UCSD-AML1 (cell line): ENCODE data around the gene ATP6V0C.
A peak's percentile ranks its signal among the peaks of the same experiment; 100 is the strongest.
"Not testable (repeated sequence)": the region's sequence is repeated elsewhere in the genome, so short reads cannot be mapped to it uniquely, and the experiment has no call there.

Experiments
- DNase-seq: peaks from one replicate; lab custom pipeline; 2025; ENCODE audit not compliant: unreplicated experiment; lab: John Stamatoyannopoulos, UW

Gene ATP6V0C

DNA sequence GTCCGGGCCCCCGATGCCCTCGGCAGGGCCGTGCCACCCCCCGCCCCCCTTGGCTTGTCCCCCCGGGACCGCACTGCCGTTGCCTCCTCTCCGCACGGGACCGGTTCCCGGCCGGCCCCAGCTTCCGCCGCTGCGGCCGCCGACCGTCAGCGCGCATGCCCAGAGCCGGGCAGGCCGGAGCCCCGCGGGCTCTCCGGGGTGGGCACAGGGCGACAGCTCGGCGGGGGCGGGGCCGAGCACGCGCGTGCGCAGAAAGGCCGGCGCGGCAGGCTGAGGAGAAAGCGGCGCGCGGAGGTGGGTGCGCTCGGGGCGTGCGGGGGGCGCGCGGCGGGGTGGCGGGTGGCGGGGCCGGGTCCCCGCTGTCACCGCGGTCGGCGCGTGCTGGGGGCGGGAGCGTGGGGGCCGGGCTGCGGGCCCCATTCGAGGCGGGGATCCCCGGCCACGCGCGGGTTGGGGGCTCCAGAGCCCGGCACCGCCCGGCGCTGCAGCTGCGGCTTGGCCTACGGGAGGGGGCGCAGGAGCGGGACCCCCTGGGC, 38.8 kb upstream of the ATP6V0C start, which contains the start of gene TBC1D24:
Gene TBC1D24, plus strand, starts transcription at position 251 of the 536 bp plus-strand sequence. CDS start 21,022 bp downstream, outside the sequence.
- DNase-seq = peak; percentile 92

GRCh38 chr16:2475413-2476344, 38.1 kb upstream of the ATP6V0C start:
- DNase-seq = peak; percentile 47

GRCh38 chr16:2476345-2476720, 37.4 kb upstream of the ATP6V0C start:
- DNase-seq = no peak

- no peak for DNase-seq
These were observed 37.0 kb upstream of the ATP6V0C start for GRCh38 chr16:2476741-2477140.

GRCh38 chr16:2477327-2477726, 36.4 kb upstream of the ATP6V0C start:
- DNase-seq = no peak

- DNase-seq = no peak
These were observed 35.5 kb upstream of the ATP6V0C start for GRCh38 chr16:2478279-2478678.

- DNase-seq = not testable (repeated sequence)
These were observed 33.8 kb upstream of the ATP6V0C start for GRCh38 chr16:2479996-2480395.

DNA sequence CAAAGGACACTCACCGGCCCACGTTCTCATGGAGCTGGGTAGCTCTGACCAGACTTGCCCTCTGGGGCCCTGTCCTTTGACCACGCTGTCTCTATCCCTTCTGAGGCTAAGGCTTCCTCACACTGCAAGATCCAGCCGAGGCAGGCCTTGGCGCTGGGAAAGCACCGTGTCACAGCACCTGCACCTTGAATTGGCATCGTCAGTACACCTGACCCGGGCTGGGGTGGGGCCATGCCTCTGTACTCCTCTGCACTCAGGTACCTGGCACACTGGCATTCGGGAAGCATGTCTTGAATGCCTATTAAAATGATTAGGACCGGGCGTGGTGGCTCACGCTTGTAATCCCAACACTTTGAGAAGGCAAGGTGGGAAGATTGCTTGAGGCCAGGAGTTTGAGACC, 32.8 kb upstream of the ATP6V0C start:
- DNase-seq = no peak

DNA sequence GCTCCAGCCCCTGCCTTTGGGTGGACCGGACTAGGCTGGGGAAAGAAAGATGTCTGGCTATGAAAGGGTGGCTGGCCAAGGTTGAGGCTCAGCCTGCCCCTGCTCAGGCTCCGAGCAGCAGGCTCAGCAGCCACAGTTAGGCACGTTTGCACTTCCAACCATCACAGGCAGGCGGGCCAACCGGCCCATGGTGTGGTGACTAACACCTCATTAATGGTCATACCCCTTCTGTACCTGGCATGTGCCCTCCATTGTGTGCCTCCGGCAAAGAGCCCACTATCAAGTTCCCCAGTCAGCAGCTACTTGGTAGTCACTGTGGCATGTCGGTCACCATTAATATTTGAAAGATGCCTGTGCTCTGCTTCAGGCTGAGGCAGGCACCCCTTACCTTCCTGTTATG, 32.1 kb upstream of the ATP6V0C start:
- no peak for DNase-seq

DNA sequence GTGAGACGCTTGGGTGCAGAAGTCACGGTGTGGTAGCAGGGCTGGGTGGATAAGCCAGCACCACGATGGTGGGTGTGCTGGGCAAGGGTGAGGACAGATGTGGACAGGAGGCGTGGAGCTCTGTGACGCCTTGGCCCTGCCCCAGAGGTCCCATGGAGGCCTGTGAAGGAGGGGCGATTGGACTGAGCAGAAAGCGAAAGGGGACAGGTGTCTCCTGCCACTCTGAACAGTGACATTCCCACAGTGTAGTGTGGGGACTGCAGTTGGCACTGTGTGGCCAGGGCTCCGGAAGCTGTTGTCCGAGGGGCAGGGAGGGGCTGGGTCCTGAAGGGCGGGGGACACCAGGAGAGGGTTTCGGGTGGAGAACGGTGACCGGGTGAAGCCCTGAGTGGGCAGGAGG, 31.5 kb upstream of the ATP6V0C start:
- DNase-seq = no peak

DNA sequence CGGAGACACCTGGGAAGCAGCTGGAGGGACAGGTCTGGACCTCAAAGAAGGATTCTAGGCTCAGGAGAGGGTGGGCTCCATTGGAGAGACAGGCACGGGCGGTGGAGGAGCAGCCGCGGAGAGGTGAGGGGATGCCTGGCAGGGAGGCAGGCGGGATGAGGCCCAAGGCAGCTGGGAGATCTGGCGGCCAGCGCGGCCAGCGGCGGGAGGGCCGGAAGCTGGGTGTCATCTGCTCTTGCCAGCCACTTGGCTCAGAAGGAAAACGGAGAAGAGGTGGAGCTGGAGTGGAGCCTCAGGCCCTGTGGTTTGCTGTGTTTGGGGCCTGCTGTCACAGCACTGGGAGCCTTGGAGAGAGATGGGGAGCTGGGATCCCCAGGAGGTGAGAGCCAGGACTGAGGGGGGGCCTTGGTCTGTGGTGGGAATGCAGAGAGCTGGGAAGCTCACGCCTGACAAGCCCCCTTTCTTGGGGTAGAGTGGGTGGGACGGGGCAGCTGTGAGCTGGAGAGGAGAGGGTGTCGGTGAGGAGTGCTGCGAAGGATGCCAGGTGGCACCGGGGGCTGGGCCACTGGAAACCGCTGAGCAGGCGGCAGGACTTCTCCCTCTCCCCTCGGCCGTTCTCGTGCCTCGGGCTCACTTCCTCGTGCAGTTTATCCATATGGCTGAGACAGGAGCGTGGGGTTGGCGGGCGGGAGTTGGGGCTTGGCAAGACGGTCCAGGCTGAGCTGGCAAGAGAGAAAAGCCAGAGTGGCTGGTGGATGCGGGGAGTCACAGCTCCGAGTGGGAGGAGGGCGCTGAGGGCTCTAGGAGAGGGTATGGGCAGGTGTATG, 30.8 kb upstream of the ATP6V0C start:
- DNase-seq = no peak

DNA sequence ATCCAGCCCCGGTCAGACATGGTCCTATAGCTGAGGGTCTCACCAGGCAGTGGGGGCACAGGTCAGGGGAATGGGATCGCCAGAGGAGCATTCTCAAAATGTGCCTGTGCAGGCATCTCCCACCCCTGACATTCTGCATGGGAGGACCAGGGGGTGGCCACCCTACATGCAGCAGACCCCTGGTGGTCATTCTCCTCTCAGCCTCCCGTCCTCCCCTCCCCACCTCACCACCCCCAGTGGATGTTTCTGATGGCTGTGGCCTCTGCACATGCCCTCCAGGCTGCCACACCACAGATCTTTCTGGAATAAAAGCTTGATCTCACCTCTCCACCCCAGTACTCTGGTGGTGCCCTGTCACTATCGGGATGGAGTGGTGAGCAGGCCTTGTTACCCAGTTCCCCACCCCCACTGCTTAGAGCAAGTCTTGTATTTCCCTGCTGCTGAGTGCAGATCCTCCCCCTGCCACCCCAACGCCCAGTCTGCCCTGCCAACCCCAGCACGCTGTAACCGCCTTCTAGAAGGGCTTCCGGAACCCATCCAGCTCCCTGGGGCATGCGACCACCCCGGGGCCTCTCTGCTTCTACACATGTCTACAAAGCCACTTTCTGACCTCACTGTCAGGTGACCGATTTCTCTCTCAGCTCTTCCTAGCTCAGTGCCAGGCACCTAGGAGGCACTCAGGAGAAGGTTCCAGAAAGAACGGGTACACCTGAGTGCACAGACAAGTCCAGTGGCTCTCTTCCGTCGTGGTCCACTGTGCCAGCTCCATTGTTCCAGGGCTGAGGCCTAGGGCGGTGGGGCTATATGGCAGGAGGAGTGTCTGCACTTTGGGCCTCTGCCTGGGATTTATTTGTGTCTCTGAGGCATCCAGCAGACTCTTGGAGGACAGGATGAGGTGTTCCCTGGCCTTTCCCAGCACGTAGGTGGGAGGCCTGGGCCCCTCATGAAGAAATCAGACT, 29.5 kb upstream of the ATP6V0C start:
- DNase-seq = no peak

GRCh38 chr16:2484898-2485508, 28.7 kb upstream of the ATP6V0C start:
- no peak for DNase-seq

- DNase-seq = peak; percentile 52
These were observed 27.8 kb upstream of the ATP6V0C start for GRCh38 chr16:2485811-2486507.

GRCh38 chr16:2486645-2487516, 26.9 kb upstream of the ATP6V0C start:
- peak; percentile 63 for DNase-seq

- DNase-seq = no peak
These were observed 26.3 kb upstream of the ATP6V0C start for GRCh38 chr16:2487517-2487842.

GRCh38 chr16:2487903-2488531, 25.7 kb upstream of the ATP6V0C start:
- DNase-seq = peak; percentile 76

DNA sequence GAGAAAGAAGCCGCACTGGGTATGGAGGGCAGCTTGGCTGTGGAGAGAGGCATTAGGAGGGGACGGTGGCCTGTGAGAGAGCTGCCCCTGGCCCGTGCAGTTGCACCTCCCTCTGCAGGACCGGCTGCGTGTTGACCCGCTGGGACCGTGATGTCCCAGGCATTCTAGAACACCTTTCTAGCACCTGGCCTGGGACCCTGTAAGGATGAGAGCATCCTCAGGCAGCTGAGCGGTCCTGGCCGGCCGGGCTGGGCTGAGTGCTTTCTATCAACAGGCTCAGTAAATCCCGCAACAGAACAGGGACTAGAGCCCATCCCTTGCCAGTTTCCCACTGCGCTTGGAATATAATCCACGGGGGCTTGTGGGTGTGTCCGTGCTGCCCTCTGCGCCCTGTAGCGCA, 24.2 kb upstream of the ATP6V0C start:
- DNase-seq = no peak
